Lung (tissue), 12 donors: ENCODE data around the gene NACAD. TPM values are rescaled to one million over a fixed set of nuclear protein-coding genes. Genes with fewer than 3 reads are reported as not detected.

Experiments used
- ATAC-seq: fragments of 200-7000 bp; cut with Tn5 transposase; one replicate; pipeline ENCODE4 v1.9.1; 2020; ENCODE audit warnings: moderate number of reproducible peaks; ENCODE audit not compliant: insufficient read depth, low FRiP score
- DNase-seq, 3 donors: peaks; one replicate each; pipeline ENCODE4 v3.0.0-alpha.2; 2013 to 2017
- H3K27ac ChIP-seq, 2 donors: one replicate each; pipeline ENCODE4 v1.5.1; 2013; ENCODE audit warnings: mild to moderate bottlenecking in 2 of 2, moderate library complexity in 2 of 2, control low read depth in 1 of 2, inconsistent platforms in 1 of 2, low read depth in 1 of 2, low read length in 1 of 2
- H3K27me3 ChIP-seq, 3 donors: one replicate each; pipeline ENCODE4 v1.5.1; 2013; ENCODE audit warnings: low read length in 2 of 3; ENCODE audit not compliant: control insufficient read depth in 3 of 3, insufficient read depth in 3 of 3
- H3K36me3 ChIP-seq, 4 donors: one replicate each; pipeline ENCODE4 v1.5.1; 2013; ENCODE audit warnings: low read length in 4 of 4, mild to moderate bottlenecking in 1 of 4, moderate library complexity in 1 of 4; ENCODE audit not compliant: control insufficient read depth in 4 of 4, insufficient read depth in 4 of 4
- H3K4me1 ChIP-seq, 5 donors: one replicate each; pipeline ENCODE4 v1.5.1; 2013; ENCODE audit warnings: low read length in 5 of 5, mild to moderate bottlenecking in 2 of 5, moderate library complexity in 1 of 5; ENCODE audit not compliant: control insufficient read depth in 5 of 5, insufficient read depth in 5 of 5
- H3K4me3 ChIP-seq: one replicate; pipeline ENCODE4 v1.5.1; 2013; ENCODE audit warnings: mild to moderate bottlenecking, control low read depth, moderate library complexity
- H3K9ac ChIP-seq, 2 donors: one replicate each; pipeline ENCODE4 v1.5.1; 2013; ENCODE audit warnings: low read length in 2 of 2, control low read depth in 1 of 2; ENCODE audit not compliant: insufficient read depth in 1 of 2
- H3K9me3 ChIP-seq, 4 donors: one replicate each; pipeline ENCODE4 v1.5.1; 2013; ENCODE audit warnings: low read length in 3 of 4, mild to moderate bottlenecking in 1 of 4, moderate library complexity in 1 of 4; ENCODE audit not compliant: control insufficient read depth in 4 of 4, insufficient read depth in 3 of 4
- CTCF ChIP-seq: IDR thresholded peaks from 2 replicates; pipeline ENCODE4 v1.5.1; 2012; ENCODE audit warnings: mild to moderate bottlenecking; ENCODE audit errors: control extremely low read depth, extremely low read depth
- whole genome bisulfite sequencing, 2 donors: extraction: QIAGEN DNeasy Blood & Tissue Kit; methylation state at CpG; one replicate each; pipeline ENCODE4 v1.1.7; 2013; 5-methylcytosine and 5-hydroxymethylcytosine counted together
- polyA plus RNA-seq, 2 donors: library from polyadenylated mRNA; stranded (reverse); fragments of 200-250 nt; gene quantifications; one replicate each; pipeline ENCODE4 v1.2.1, GENCODE V29; 2013
- total RNA-seq, 2 donors: library from RNA; depleted of rRNA in 1 of 2; stranded (reverse); fragments of >200 nt in 1 of 2; gene quantifications; one replicate each; pipeline ENCODE4 v1.2.1, GENCODE V29; 2014 to 2021
- donor health status: control.
- donor health status: control.
- donor health status: Bipolar disorder and iron deficiency.
- donor health status: healthy.
- donor health status: DM: yes; HTN: yes; CAD: no.

The NACAD gene
- total and polyA plus RNA-seq, 4 donors: 0.85 to 3.7 (median 1.7) TPM

- no peaks in the 10 kb centered on the region for H3K9me3 ChIP-seq
- ATAC-seq: no peak
- no peaks in the 10 kb centered on the region for H3K27me3 ChIP-seq
- H3K9ac ChIP-seq: no peak overlapping the region
- DNase-seq: no peak
- H3K36me3 ChIP-seq: no peaks in the 10 kb centered on the region
- H3K27ac ChIP-seq: no peak overlapping the region
- 91 to 92% methylated on average over 11 of the region's 11 CpGs for WGBS, 2 donors
- H3K4me1 ChIP-seq: peaks cover 0 to 3% (median 0%) of the 10 kb centered on the region in 5 donors
- H3K4me3 ChIP-seq: no peak overlapping the region
- no peak for TF ChIP-seq CTCF
Observed at GRCh38 chr7:45125193-45125904, 36.6 kb upstream of the NACAD start.

- 78 to 83% methylated on average over 12 of the region's 12 CpGs for WGBS, 2 donors
- H3K9ac ChIP-seq: no peak overlapping the region
- DNase-seq: no peak
- no peaks in the 10 kb centered on the region for H3K9me3 ChIP-seq
- no peak overlapping the region for H3K4me3 ChIP-seq
- no peak for ATAC-seq
- no peaks in the 10 kb centered on the region for H3K27me3 ChIP-seq
- no peak for TF ChIP-seq CTCF
- H3K36me3 ChIP-seq: no peaks in the 10 kb centered on the region
- peaks cover 0 to 3% (median 0%) of the 10 kb centered on the region in 5 donors for H3K4me1 ChIP-seq
- no peak overlapping the region for H3K27ac ChIP-seq
Observed at GRCh38 chr7:45123913-45124710, 35.3 kb upstream of the NACAD start.

GRCh38 chr7:45122975-45123860 is 34.4 kb upstream of the NACAD start:
- Histone ChIP-seq H3K4me1 (peaks cover 0 to 3% (median 0%) of the 10 kb centered on the region in 5 donors), H3K9ac (no peak overlapping the region), H3K27me3 (no peaks in the 10 kb centered on the region), H3K36me3 (no peaks in the 10 kb centered on the region), H3K4me3 (no peak overlapping the region), H3K9me3 (no peaks in the 10 kb centered on the region), H3K27ac (no peak overlapping the region)
- DNase-seq (no peak), ATAC-seq (no peak)
- TF ChIP-seq CTCF: no peak
- WGBS, 2 donors: 83 to 84% methylated on average over 16 of the region's 16 CpGs
